ENCODE data around the gene SMYD3. TPM values are rescaled to one million over a fixed set of nuclear protein-coding genes. Genes with fewer than 3 reads are reported as not detected.

The SMYD3 gene
- total and polyA plus RNA-seq, 12 donors, result 13.5 to 78.2 (median 26.8) TPM

GRCh38 chr1:246187834-246188372, 319.2 kb downstream of the SMYD3 start:
- no peaks in the 10 kb centered on the region for H3K4me1 ChIP-seq (replicated peaks in 1 of 2)
- no peak for TF ChIP-seq CTCF (IDR thresholded peaks at IDR 0.05)
- TF ChIP-seq POLR2A (IDR thresholded peaks at IDR 0.05), result no peak
- H3K4me3 ChIP-seq, result no peak overlapping the region
- H3K27me3 ChIP-seq, result no peaks in the 10 kb centered on the region
- H3K9me3 ChIP-seq (replicated peaks in 1 of 3), result no peaks in the 10 kb centered on the region
- no peaks in the 10 kb centered on the region for H3K36me3 ChIP-seq (replicated peaks in 1 of 2)
- H3K27ac ChIP-seq, result no peak overlapping the region
- 87 to 94% (median 89%) methylated on average over 10 of the region's 10 CpGs for WGBS, 4 donors
- intact Hi-C loops (cut with DNase I), result no loop called here
- no peak for DNase-seq

GRCh38 chr1:246184503-246184902, 322.6 kb downstream of the SMYD3 start:
- DNase-seq, result no peak
- Histone ChIP-seq H3K27me3 (no peaks in the 10 kb centered on the region), H3K36me3 (replicated peaks in 1 of 2) (no peaks in the 10 kb centered on the region), H3K9me3 (replicated peaks in 1 of 3) (no peaks in the 10 kb centered on the region), H3K4me3 (no peak overlapping the region), H3K27ac (no peak overlapping the region), H3K4me1 (replicated peaks in 1 of 2) (no peaks in the 10 kb centered on the region)
- WGBS, 4 donors, result 91 to 100% (median 100%) methylated on average over 1 of the region's 1 CpG
- TF ChIP-seq POLR2A (IDR thresholded peaks at IDR 0.05) (no peak), CTCF (IDR thresholded peaks at IDR 0.05) (no peak)
- intact Hi-C loops (cut with DNase I), result no loop called here

GRCh38 chr1:246182149-246182851, 324.8 kb downstream of the SMYD3 start:
- intact Hi-C loops (cut with DNase I), result no loop called here
- 59 to 78% (median 71%) methylated on average over 3 of the region's 3 CpGs for WGBS, 4 donors
- no peaks in the 10 kb centered on the region for H3K4me1 ChIP-seq (replicated peaks in 1 of 2)
- no peak overlapping the region for H3K27ac ChIP-seq
- no peak overlapping the region for H3K4me3 ChIP-seq
- no peaks in the 10 kb centered on the region for H3K27me3 ChIP-seq
- H3K36me3 ChIP-seq (replicated peaks in 1 of 2), result no peaks in the 10 kb centered on the region
- TF ChIP-seq CTCF (IDR thresholded peaks at IDR 0.05), result no peak
- no peak for TF ChIP-seq POLR2A (IDR thresholded peaks at IDR 0.05)
- no peak for DNase-seq
- H3K9me3 ChIP-seq (replicated peaks in 1 of 3), result no peaks in the 10 kb centered on the region

- TF ChIP-seq CTCF (IDR thresholded peaks at IDR 0.05) (no peak), POLR2A (IDR thresholded peaks at IDR 0.05) (no peak)
- peaks cover 5 to 7% of the 10 kb centered on the region in 2 donors for H3K4me1 ChIP-seq (replicated peaks in 1 of 2)
- H3K27ac ChIP-seq, result no peak overlapping the region
- H3K36me3 ChIP-seq (replicated peaks in 1 of 2), result no peaks in the 10 kb centered on the region
- no peak for DNase-seq
- no peaks in the 10 kb centered on the region for H3K27me3 ChIP-seq
- H3K9me3 ChIP-seq (replicated peaks in 1 of 3), result no peaks in the 10 kb centered on the region
- H3K4me3 ChIP-seq, result no peak overlapping the region
- intact Hi-C loops (cut with DNase I), result no loop called here
These were observed 325.8 kb downstream of the SMYD3 start for GRCh38 chr1:246181241-246181640.

Data from adrenal gland (tissue), 12 donors.